Subcutaneous adipose tissue (tissue), 4 donors: Measurements from ENCODE around the gene PTH2. TPM values are rescaled to one million over a fixed set of nuclear protein-coding genes. Genes with fewer than 3 reads are reported as not detected.

ENCODE experiments used
- total RNA-seq, 4 donors: library from RNA; depleted of rRNA; stranded (reverse); fragments of >200 nt; gene quantifications; one replicate each; pipeline ENCODE4 v1.1.0, GENCODE V29; 2016
- TF ChIP-seq, protein P1 (sequence below): fragments of 450-650 bp; IDR thresholded peaks from one replicate; pipeline ENCODE4 v1.5.1; 2016; ENCODE audit warnings: low read depth, mild to moderate bottlenecking, control low read depth, antibody characterized with exemption, moderate library complexity

Gene PTH2
- total RNA-seq, 4 donors from 2014 or later, result not detected

DNA sequence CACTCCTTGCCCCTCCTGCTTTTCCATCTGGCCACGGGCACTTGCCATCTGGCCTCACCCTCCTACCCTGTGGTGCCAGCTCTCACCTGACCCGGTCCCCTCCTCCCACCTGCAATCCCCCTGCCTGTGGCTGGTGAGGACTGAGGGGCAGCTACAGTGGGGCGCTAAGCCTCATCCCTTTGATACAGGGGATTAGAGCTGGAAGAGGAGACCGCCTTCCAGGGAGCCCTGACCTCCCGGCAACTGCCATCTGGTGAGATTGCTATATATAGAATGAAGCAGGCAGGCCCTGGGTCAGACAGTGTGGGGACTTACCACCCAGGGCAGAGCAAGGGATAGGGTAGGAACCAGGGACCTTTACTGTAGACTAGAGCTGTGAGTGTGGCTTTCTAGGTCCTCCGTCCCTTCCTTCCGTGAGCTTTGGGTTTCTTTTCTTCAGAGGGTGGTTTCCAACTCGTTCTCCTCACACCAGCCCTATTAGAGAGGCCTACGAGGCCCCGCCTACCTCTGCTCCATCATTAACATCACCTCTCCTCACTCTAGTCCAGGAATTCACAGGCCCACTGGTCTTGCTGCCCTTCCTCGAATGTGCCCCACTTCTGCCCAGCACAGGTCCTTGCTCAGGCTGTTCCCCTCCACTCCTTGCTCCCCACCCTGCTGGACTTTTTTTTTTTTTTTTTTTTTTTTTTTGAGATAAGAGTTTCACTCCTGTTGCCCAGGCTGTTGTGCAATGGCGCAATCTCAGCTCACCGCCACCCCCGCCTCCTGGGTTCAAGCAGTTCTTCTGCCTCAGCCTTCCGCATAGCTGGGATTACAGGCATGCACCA is 27.4 kb downstream of the PTH2 start:
- TF ChIP-seq, protein P1, sequence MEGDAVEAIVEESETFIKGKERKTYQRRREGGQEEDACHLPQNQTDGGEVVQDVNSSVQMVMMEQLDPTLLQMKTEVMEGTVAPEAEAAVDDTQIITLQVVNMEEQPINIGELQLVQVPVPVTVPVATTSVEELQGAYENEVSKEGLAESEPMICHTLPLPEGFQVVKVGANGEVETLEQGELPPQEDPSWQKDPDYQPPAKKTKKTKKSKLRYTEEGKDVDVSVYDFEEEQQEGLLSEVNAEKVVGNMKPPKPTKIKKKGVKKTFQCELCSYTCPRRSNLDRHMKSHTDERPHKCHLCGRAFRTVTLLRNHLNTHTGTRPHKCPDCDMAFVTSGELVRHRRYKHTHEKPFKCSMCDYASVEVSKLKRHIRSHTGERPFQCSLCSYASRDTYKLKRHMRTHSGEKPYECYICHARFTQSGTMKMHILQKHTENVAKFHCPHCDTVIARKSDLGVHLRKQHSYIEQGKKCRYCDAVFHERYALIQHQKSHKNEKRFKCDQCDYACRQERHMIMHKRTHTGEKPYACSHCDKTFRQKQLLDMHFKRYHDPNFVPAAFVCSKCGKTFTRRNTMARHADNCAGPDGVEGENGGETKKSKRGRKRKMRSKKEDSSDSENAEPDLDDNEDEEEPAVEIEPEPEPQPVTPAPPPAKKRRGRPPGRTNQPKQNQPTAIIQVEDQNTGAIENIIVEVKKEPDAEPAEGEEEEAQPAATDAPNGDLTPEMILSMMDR, result no peak

DNA sequence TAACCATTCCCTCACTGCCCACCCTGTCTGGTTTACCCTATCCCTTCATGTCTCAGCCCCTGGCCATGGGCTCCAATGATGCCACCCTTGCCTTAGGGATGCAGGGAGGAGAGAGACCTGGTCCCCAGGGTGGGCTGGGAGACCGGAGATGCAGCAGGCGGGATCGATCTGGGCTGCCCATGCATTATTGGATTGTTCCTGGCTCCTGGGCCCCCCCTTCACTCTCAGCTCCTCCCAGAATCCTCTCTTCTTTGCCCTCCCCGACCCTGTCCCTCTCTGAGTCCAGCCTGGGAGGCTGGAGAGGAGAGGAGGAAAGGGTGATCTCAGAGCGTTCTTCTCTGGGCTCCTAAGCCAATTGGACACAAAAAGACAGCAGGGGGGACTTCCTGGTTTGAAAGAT is 29.4 kb downstream of the PTH2 start:
- TF ChIP-seq, protein P1, result no peak

DNA sequence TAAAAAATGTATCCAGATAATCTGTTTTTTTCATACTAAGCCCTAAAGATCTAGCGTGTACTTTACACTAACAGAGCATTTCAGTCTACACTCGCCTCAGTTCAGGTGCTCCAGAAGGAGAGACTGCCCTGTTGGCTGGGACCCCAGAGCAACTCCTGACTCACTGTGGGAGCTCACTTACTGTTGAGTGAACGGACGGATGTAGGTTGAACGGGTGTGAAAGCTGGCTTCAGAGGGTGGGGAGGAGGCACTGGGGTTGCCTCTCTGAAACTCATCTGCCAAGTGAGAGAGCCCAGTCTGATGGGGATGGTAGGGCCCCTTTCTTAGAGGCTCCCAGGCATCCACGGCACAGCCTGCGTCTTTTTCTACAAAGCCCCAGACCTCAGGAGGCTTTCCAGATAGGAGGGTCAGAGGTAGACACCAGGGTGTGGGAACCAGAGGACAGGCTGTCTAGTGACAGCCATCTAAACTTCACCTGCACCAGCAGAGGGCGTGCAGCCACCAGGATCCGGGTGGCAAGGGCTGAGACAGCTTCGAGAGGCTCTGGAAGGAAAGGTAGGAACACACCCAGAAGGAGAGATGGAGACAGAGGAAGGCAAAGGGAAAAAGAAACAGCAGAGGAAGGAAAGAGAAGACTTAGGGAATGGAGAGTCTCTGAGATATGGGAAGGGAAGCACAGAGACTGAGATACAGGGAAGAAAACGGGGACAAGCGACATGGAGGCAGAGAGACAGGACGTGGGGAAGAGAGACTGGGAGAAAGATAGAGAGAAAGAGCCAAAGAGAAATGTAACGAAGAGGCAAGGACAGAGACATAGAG is 31.5 kb downstream of the PTH2 start:
- TF ChIP-seq, protein P1, result no peak

DNA sequence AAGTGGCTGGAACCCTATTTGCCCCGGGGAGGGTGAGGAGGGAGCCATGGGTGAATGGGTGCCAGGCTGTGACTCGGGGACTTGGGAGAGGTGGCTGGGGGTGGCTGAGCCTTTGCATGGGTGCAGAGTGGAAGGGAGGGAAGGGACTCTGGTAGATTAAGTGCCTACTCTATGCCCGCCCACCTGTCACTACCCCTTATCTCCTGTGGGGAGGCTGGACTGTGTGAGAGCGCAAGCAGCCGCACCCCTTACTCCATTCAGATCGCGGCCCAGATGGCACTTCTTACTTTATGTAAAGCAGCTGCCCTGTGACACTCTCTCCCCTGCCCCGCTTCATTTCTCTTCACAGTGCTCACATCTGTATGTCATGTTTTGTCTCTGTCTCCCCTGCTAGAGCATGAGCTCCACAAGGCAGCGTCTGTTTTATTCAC is 32.3 kb downstream of the PTH2 start:
- TF ChIP-seq, protein P1, result no peak

DNA sequence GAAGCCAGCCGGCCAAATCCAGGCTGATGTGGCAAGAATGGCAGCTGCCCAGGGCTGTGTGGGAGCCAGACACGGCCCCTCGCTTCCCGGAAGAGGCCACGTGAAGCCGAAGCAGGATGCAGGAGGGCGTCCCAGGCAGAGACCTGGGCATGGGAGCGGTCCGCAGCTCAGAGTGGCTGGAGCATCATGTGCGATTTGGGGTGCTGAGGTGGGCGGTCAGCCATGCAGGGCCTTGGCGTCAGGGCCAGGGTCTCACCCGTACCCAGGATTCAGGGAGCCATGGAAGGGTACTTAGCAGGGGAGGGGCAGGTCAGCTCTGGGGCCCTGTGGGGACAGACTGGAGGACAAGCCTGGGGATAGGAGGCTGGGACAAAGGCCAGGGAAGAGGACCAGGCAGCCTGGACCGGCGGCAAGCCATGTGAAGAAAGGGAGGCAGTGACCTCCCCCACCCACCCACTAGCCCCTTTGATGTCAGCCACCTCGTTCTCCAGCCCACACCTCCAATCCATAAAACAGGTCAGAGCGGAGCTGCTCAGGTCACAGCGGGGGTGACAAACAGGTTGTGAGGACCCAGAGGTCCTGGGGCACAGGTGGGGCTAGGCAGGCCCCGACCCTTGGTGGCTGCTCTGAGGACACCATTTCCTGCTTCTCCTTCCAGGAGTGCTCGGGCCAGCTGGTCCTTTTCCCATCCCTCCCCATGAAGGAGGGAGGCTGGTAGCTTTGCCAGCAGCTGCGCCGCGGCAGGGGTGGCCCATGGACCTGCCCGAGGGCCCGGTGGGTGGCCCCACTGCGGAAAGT is 32.9 kb downstream of the PTH2 start:
- TF ChIP-seq, protein P1, result no peak

DNA sequence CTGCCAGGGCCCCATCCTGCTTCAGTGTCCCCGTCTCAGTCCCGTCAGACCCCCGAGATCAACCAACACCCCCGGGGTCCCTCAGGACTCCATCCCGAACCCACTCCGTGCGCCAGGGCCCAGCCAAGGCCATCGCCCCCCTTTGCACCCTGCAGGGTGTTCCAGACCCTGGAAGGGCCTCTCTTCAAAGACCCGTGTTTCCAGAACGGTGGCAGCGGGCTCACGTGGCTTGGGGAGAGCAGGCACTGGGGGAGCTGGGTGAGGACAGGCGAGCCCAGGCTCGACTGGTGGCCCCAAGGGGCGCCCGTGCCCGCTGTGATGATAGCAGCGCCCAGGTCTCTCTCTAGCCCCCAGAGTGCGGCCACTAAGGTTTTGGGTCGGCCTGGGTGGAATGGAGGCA is 33.8 kb downstream of the PTH2 start:
- TF ChIP-seq, protein P1, result no peak
